ENCODE results near the gene DIP2B.

DNA sequence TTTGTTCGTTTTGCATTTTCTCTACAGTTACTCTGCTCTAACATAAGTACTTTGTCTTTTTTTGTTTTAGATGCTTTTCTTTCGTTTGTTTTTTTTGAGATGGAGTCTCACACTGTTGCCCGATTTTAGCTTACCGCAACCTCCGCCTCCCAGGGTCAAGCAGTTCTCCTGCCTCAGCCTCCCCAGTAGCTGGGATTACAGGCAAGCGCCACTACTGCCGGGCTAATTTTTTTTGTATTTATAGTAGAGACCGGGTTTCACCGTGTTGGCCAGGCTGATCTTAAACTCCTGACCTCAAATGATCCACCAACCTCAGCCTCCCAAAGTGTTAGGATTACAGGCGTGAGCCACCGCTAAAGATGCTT, 2.7 kb downstream of the DIP2B start:
- TF ChIP-seq, protein P1, sequence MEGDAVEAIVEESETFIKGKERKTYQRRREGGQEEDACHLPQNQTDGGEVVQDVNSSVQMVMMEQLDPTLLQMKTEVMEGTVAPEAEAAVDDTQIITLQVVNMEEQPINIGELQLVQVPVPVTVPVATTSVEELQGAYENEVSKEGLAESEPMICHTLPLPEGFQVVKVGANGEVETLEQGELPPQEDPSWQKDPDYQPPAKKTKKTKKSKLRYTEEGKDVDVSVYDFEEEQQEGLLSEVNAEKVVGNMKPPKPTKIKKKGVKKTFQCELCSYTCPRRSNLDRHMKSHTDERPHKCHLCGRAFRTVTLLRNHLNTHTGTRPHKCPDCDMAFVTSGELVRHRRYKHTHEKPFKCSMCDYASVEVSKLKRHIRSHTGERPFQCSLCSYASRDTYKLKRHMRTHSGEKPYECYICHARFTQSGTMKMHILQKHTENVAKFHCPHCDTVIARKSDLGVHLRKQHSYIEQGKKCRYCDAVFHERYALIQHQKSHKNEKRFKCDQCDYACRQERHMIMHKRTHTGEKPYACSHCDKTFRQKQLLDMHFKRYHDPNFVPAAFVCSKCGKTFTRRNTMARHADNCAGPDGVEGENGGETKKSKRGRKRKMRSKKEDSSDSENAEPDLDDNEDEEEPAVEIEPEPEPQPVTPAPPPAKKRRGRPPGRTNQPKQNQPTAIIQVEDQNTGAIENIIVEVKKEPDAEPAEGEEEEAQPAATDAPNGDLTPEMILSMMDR (IDR thresholded peaks at IDR 0.05): no peak
- no peak for TF ChIP-seq POLR2AphosphoS5 (IDR thresholded peaks at IDR 0.05)

Measured in upper lobe of left lung (tissue), 4 donors.